ENCODE results near the gene CENPQ.

- TF ChIP-seq FOXP2 (optimal IDR thresholded peaks at IDR 0.05; ENCODE audit: borderline replicate concordance, extremely low read depth, extremely low read length, insufficient read depth) (no peak), POLR2AphosphoS5 (IDR thresholded peaks at IDR 0.05; ENCODE audit: low read depth, low read length) (no peak)
Measured at GRCh38 chr6:49453221-49453620, 9.9 kb upstream of the CENPQ start.

Measured in PFSK-1 (cell line).